H54 (cell line): ENCODE measurements around the gene SOD1.

Experiments used
- DNase-seq: peaks from one replicate; pipeline ENCODE4 v3.0.0; 2011; ENCODE audit warnings: low spot score, mixed read lengths; ENCODE audit not compliant: insufficient read length
- FAIRE-seq: peaks from 3 replicates; lab custom pipeline; 2011; peaks lifted over from hg19 to GRCh38; lab: Jason Lieb, UNC
- POLR2A ChIP-seq: IDR thresholded peaks from 2 replicates; pipeline ENCODE4 v1.6.1; 2011; ENCODE audit warnings: low read depth, mild to moderate bottlenecking, low read length

Gene SOD1

DNA sequence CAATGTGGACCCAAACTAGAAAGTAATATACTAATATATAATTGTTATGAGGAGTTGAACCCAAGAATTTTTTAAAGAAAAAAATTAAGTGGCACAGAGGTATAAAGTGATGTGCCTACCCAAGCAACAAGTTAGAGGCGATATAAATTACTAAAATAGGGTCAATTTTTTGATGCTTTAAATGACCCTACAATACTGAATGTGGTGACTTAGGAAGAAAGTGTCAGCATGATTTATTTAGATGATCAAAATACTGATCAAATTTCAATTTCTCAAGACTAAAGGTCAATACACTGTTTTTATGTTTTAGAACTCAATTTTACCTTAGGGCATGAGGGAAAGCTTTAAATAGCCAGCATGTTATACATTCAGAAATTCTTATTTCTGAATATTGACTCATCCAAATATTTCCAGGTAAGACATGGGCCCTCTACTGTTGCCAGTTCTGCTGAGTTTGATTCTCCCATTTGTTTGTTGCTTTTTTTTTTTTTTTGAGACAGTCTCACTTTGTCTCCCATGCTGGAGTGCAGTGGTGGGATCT, 52.3 kb downstream of the SOD1 start:
- no peak for TF ChIP-seq POLR2A
- DNase-seq, result no peak
- FAIRE-seq, result no peak

DNA sequence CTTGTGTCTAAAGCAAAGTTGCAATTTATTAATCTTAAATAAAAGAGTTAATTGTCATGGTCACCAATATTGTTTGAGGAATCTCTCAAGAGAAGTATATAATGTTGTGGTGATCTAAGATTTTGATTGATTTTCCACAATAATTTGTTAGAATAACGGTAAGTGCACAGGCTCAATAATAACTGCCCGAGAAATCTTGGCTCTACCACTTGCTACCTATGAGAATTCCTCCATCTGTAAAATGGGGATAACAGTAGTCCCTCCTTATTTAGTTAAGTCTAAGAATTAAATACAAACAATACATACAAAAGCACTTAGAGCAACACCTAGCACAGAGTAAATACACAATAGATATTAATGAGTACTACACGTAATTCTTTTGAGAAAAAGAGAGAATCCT, 53.6 kb downstream of the SOD1 start:
- FAIRE-seq (no peak), DNase-seq (no peak)
- no peak for TF ChIP-seq POLR2A

DNA sequence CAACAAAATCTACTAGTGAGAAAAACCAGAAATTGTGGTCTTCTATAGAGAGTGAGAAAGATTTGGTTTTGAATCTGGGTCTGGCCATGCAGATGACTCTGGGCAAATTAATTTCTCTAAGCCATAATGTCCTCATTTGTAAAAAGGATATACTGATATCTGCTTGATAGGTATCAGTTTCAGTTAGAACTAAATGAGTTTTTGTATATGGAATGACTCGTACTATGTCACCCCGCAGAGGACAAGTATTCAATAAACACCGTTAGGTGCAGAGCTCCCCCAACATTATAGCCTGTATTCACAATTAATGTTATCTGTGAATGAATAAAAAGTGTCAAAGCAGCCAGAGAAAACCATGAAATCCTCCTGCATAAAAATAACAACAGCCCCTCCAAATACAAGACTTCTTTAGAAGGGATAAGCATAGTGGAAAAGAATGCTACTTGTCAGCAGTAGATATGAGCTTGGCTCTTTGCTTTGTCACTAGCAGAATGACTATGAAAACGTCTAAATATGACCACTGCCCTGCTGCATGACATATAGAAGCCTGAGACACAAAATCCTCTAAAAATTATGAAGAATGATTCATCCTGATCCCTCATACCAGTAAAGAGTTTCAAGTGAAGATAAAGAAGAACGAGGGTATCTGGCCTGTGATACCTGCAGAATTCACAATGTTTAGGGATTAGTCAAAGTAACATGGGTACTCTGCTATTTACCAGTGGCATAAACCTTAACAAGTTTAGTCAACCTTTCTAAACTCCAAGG, 54.7 kb downstream of the SOD1 start:
- FAIRE-seq, result peak; percentile 90
- DNase-seq, result no peak

DNA sequence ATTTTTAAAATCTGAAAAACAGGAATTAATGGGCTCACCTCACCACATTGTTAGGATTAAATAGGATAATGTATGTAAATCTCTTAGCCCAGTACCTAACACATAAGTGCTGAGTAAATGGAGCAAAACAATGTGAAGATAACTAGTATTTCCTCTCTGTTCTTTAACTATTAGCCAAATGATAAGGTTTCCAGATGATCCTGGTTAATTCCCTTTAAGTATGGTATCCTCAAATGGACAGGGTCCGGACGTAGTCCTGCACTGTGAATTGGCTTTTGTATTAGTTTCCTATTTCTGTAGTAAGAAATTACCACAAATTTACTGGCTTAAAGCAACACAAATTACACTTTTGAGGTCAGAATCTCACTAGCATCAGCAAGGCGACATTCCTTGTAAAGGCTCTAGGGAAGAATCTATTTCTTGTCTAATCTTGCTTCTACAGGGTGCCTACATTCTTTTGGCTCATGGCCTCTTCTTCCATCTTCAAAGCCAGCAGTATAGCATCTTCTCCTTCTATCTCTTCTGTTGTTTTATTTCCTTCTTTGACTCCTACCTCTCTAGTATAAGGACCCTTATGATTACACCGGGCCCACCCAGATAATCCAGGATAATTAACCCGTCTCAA, 55.4 kb downstream of the SOD1 start:
- no peak for FAIRE-seq
- no peak for DNase-seq
- no peak for TF ChIP-seq POLR2A

More for the DNA sequence above, 54.7 kb downstream of the SOD1 start:
- TF ChIP-seq POLR2A, result no peak

- no peak for TF ChIP-seq POLR2A
- DNase-seq (no peak), FAIRE-seq (peak; percentile 15)
These were observed 56.6 kb downstream of the SOD1 start for GRCh38 chr21:31716106-31716505.
